GM23338 (cell line): Measurements from ENCODE around the gene NCKAP5. TPM values are rescaled to one million over a fixed set of nuclear protein-coding genes. Genes with fewer than 3 reads are reported as not detected.

Experiments used
- ATAC-seq: fragments of 200-7000 bp; cut with Tn5 transposase; 3 replicates; pipeline ENCODE4 v1.9.1; 2020
- DNase-seq: peaks from one replicate; pipeline ENCODE4 v3.0.0-alpha.2; 2015; ENCODE audit warnings: low spot score
- H2AFZ ChIP-seq: fragments of 200-600 bp; sonication (generic); 2 replicates; pipeline ENCODE4 v1.8.0; 2016; ENCODE audit warnings: antibody characterized with exemption, mild to moderate bottlenecking, moderate library complexity
- H3F3A ChIP-seq: fragments of 200-600 bp; sonication (generic); replicated peaks from 2 replicates; pipeline ENCODE4 v1.8.0; 2017; ENCODE audit warnings: antibody characterized with exemption, mixed run types, low read depth
- H3K27ac ChIP-seq: fragments of 200-600 bp; sonication (generic); 2 replicates; pipeline ENCODE4 v1.6.1; 2016; ENCODE audit warnings: low read depth
- H3K27me3 ChIP-seq: fragments of 200-600 bp; sonication (generic); 2 replicates; pipeline ENCODE4 v1.8.0; 2016; ENCODE audit warnings: mild to moderate bottlenecking, mixed run types, moderate library complexity; ENCODE audit not compliant: insufficient read depth
- H3K36me3 ChIP-seq: fragments of 200-600 bp; sonication (generic); 2 replicates; pipeline ENCODE4 v1.8.0; 2016; ENCODE audit warnings: mild to moderate bottlenecking; ENCODE audit not compliant: insufficient read depth
- H3K4me1 ChIP-seq: fragments of 200-600 bp; sonication (generic); 2 replicates; pipeline ENCODE4 v1.8.0; 2016; ENCODE audit warnings: mild to moderate bottlenecking, moderate library complexity; ENCODE audit not compliant: insufficient read depth
- H3K4me2 ChIP-seq: fragments of 200-600 bp; sonication (generic); 2 replicates; pipeline ENCODE4 v1.7.1; 2017; ENCODE audit warnings: mixed run types
- H3K4me3 ChIP-seq: fragments of 200-600 bp; sonication (generic); 2 replicates; pipeline ENCODE4 v1.6.1; 2016; ENCODE audit warnings: mixed run types
- H3K79me2 ChIP-seq: fragments of 200-600 bp; sonication (generic); replicated peaks from 2 replicates; pipeline ENCODE4 v1.8.0; 2017; ENCODE audit warnings: mild to moderate bottlenecking; ENCODE audit not compliant: insufficient read depth
- H3K9me2 ChIP-seq: fragments of 200-600 bp; sonication (generic); 2 replicates; pipeline ENCODE4 v1.8.0; 2017; ENCODE audit not compliant: insufficient read depth
- H4K20me1 ChIP-seq: fragments of 200-600 bp; sonication (generic); replicated peaks from 2 replicates; pipeline ENCODE4 v1.8.0; 2017; ENCODE audit warnings: mild to moderate bottlenecking; ENCODE audit not compliant: insufficient read depth
- H3K27ac Mint-ChIP-seq: 2 replicates; pipeline ENCODE4 v1.8.0; 2020; ENCODE audit warnings: inconsistent platforms, mild to moderate bottlenecking, moderate library complexity, mixed read lengths
- H3K27me3 Mint-ChIP-seq: 3 replicates; pipeline ENCODE4 v1.8.0; 2022; ENCODE audit warnings: low read depth, mild to moderate bottlenecking, moderate library complexity, mixed read lengths, inconsistent platforms; ENCODE audit not compliant: insufficient read depth, poor library complexity
- H3K36me3 Mint-ChIP-seq: 3 replicates; pipeline ENCODE4 v1.8.0; 2021; ENCODE audit warnings: low read depth, mild to moderate bottlenecking, inconsistent platforms, moderate library complexity, mixed read lengths
- H3K4me1 Mint-ChIP-seq: 3 replicates; pipeline ENCODE4 v1.8.0; 2020; ENCODE audit warnings: mild to moderate bottlenecking, inconsistent platforms, mixed read lengths
- H3K4me3 Mint-ChIP-seq: 3 replicates; pipeline ENCODE4 v1.8.0; 2021; ENCODE audit warnings: moderate library complexity, mild to moderate bottlenecking, inconsistent platforms, mixed read lengths
- H3K9me3 Mint-ChIP-seq: 3 replicates; pipeline ENCODE4 v1.8.0; 2020; ENCODE audit warnings: moderate library complexity, mild to moderate bottlenecking, inconsistent platforms, mixed read lengths
- CREB1 ChIP-seq: fragments of 250-450 bp; sonication (Bioruptor Pico); IDR thresholded peaks from 2 replicates; pipeline ENCODE4 v1.5.0; 2020; ENCODE audit warnings: low read depth, mild to moderate bottlenecking, moderate library complexity
- CTCF ChIP-seq, 2 experiments: fragments of 200-600 bp in 1 of 2; sonication (generic) in 1 of 2; conservative IDR thresholded peaks; 2 replicates each; pipeline versions ENCODE4 v1.5.1 to v1.6.1; 2016 to 2017; ENCODE audit warnings: antibody characterized with exemption in 2 of 2, low read depth in 2 of 2, mild to moderate bottlenecking in 2 of 2, moderate library complexity in 1 of 2
- ETS1 ChIP-seq: IDR thresholded peaks from 2 replicates; pipeline ENCODE4 v1.6.1; 2016; ENCODE audit warnings: antibody characterized with exemption
- EZH2 ChIP-seq: fragments of 200-600 bp; sonication (generic); IDR thresholded peaks from one replicate; pipeline ENCODE4 v1.8.0; 2017; ENCODE audit warnings: antibody characterized with exemption, mild to moderate bottlenecking, low read depth; ENCODE audit not compliant: unreplicated experiment
- EZH2phosphoT487 ChIP-seq: fragments of 200-600 bp; sonication (generic); IDR thresholded peaks from one replicate; pipeline ENCODE4 v1.8.1; 2018; ENCODE audit warnings: antibody characterized with exemption; ENCODE audit not compliant: unreplicated experiment
- JUNB ChIP-seq: IDR thresholded peaks from one replicate; pipeline ENCODE4 v1.6.1; 2016; ENCODE audit warnings: antibody characterized with exemption; ENCODE audit not compliant: unreplicated experiment
- NANOG ChIP-seq: IDR thresholded peaks from 2 replicates; pipeline ENCODE4 v1.6.1; 2016; ENCODE audit warnings: antibody characterized with exemption, borderline replicate concordance
- POLR2AphosphoS5 ChIP-seq: IDR thresholded peaks from 2 replicates; pipeline ENCODE4 v1.6.1; 2016; ENCODE audit warnings: antibody characterized with exemption, low read depth
- REST ChIP-seq: IDR thresholded peaks from one replicate; pipeline ENCODE4 v1.6.1; 2018; ENCODE audit warnings: antibody characterized with exemption; ENCODE audit not compliant: unreplicated experiment
- STAT1 ChIP-seq: IDR thresholded peaks from one replicate; pipeline ENCODE4 v1.6.1; 2016; ENCODE audit warnings: antibody characterized with exemption; ENCODE audit not compliant: unreplicated experiment
- ZNF114 ChIP-seq: fragments of 250-450 bp; sonication (Bioruptor Pico); IDR thresholded peaks from 2 replicates; pipeline ENCODE4 v1.5.0; 2020; ENCODE audit warnings: mild to moderate bottlenecking, moderate library complexity
- ZNF331 ChIP-seq: fragments of 250-450 bp; sonication (Bioruptor Pico); IDR thresholded peaks from 2 replicates; pipeline ENCODE4 v1.5.0; 2020; ENCODE audit warnings: low read depth, mild to moderate bottlenecking, moderate library complexity
- ZNF462 ChIP-seq: fragments of 250-450 bp; sonication (Bioruptor Pico); IDR thresholded peaks from 2 replicates; pipeline ENCODE4 v1.5.0; 2020; ENCODE audit warnings: mild to moderate bottlenecking, moderate library complexity
- polyA plus RNA-seq: library from polyadenylated mRNA; unstranded; fragments of >200 nt; fragmentation: Nextera tagmentation; extraction: Ambion mirVana; gene quantifications from 2 replicates; pipeline ENCODE4 v1.2.1, GENCODE V29; 2016
- total RNA-seq: library from RNA; depleted of rRNA; stranded (reverse); fragments of >200 nt; shearing (Covaris generic); gene quantifications from 2 replicates; pipeline ENCODE4 v1.2.3, GENCODE V29; 2014

Gene NCKAP5
- total and polyA plus RNA-seq, 2 experiments from 2014 or later: 0.34 to 0.73 TPM

- TF ChIP-seq POLR2AphosphoS5 (no peak), STAT1 (no peak), JUNB (no peak), ZNF331 (no peak)
Observed at GRCh38 chr2:133508546-133509165, 59.6 kb downstream of the NCKAP5 start (continued).

GRCh38 chr2:133506996-133507395 lies 61.3 kb downstream of the NCKAP5 start:
- no peaks in the 10 kb centered on the region for H3F3A ChIP-seq
- no peaks in the 10 kb centered on the region for H3K36me3 Mint-ChIP-seq
- H3K27me3 ChIP-seq: no peaks in the 10 kb centered on the region
- no peak overlapping the region for H3K4me2 ChIP-seq
- H4K20me1 ChIP-seq: no peaks in the 10 kb centered on the region
- H3K4me3 Mint-ChIP-seq: no peak overlapping the region
- TF ChIP-seq CTCF (conservative IDR thresholded peaks at IDR 0.05; ENCODE audit: low read depth in 2 of 2) (no peak), POLR2AphosphoS5 (no peak), ZNF462 (no peak), ZNF331 (no peak), ZNF114 (no peak), JUNB (no peak), ETS1 (no peak), CREB1 (CRISPR knock-in tag) (no peak), EZH2 (no peak), REST (no peak), EZH2phosphoT487 (no peak), NANOG (no peak)
- no peak overlapping the region for H2AFZ ChIP-seq
- DNase-seq (no peak), ATAC-seq (no peak)
- H3K36me3 ChIP-seq: no peaks in the 10 kb centered on the region
- H3K4me1 ChIP-seq: no peaks in the 10 kb centered on the region
- H3K9me2 ChIP-seq: no peaks in the 10 kb centered on the region; the same call in 1 of the 2 replicates
- H3K27ac Mint-ChIP-seq: no peak overlapping the region
- no peak overlapping the region for H3K27ac ChIP-seq
- no peaks in the 10 kb centered on the region for H3K79me2 ChIP-seq
- H3K27me3 Mint-ChIP-seq: peaks cover 5% of the 10 kb centered on the region
- no peaks in the 10 kb centered on the region for H3K4me1 Mint-ChIP-seq
- H3K4me3 ChIP-seq: no peak overlapping the region
- H3K9me3 Mint-ChIP-seq: no peaks in the 10 kb centered on the region
